Gastroesophageal sphincter (tissue), 3 donors: ENCODE data around the gene ARMH1.

Experiments used
- CTCF ChIP-seq, 4 experiments: fragments of 200-600 bp in 2 of 4; fragments of 450-650 bp in 2 of 4; sonication (generic) in 1 of 4; IDR thresholded peaks; one replicate each; pipeline ENCODE4 v1.5.1; 2017 to 2019; ENCODE audit warnings: antibody characterized with exemption in 4 of 4, mild to moderate bottlenecking in 2 of 4, moderate library complexity in 2 of 4
- POLR2A ChIP-seq, 2 donors: fragments of 450-650 bp; IDR thresholded peaks; one replicate each; pipeline ENCODE4 v1.6.1; 2017; ENCODE audit warnings: antibody characterized with exemption in 2 of 2, mild to moderate bottlenecking in 2 of 2, moderate library complexity in 1 of 2
- POLR2AphosphoS5 ChIP-seq: sonication (generic); formaldehyde crosslinking; IDR thresholded peaks from one replicate; pipeline ENCODE4 v1.6.1; 2017; ENCODE audit warnings: antibody characterized with exemption

- TF ChIP-seq POLR2AphosphoS5 (no peak), CTCF (IDR thresholded peaks at IDR 0.05) (no peak), POLR2A (IDR thresholded peaks at IDR 0.05) (no peak)
Measured at GRCh38 chr1:44672254-44672955, 2.1 kb upstream of the ARMH1 start.
